ENCODE results near the gene GATA2. TPM values are rescaled to one million over a fixed set of nuclear protein-coding genes. Genes with fewer than 3 reads are reported as not detected.

GATA2 gene
- total RNA-seq, 1 experiment from 2014 or later = 18.6 TPM

DNA sequence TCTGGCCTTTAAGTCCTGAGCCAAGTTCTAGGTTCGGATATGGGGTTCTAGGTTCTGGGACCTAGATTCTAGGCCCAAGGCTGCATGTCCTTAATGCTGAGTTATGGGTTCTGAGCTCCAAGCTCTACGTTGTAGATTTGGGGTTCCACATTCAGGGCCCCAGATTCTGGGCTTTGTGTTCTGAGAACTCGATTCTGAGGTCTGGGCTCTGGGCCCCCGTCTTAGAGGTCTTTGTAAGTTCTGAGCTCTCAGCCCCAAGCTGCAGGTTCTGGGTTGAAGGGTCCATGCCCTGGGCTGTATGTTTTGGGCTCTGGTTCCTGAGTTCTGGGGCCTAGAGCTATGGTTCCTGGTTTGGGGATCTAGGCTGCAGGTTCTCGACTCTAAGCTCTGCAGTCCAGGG, 16.3 kb downstream of the GATA2 start:
- Histone ChIP-seq H3K9me3 (ENCODE audit: control insufficient read depth in 1 of 2, insufficient read depth in 1 of 2, low read depth in 1 of 2, low read length in 2 of 2) (no peaks in the 10 kb centered on the region), H3K79me2 (ENCODE audit: insufficient read depth, low read length) (no peaks in the 10 kb centered on the region), H2AFZ (ENCODE audit: low read depth, low read length, poor library complexity, severe bottlenecking) (no peak overlapping the region), H3K9ac (ENCODE audit: low read length) (no peak overlapping the region), H3K36me3 (ENCODE audit: control insufficient read depth in 1 of 2, insufficient read depth in 2 of 2, low read length in 2 of 2) (peaks cover 0 to 3% of the 10 kb centered on the region in 2 experiments; a peak in 1 of 4 replicates), H3K4me1 (ENCODE audit: control insufficient read depth in 1 of 2, insufficient read depth in 2 of 2, low read length in 2 of 2) (no peaks in the 10 kb centered on the region), H4K20me1 (ENCODE audit: insufficient read depth) (no peaks in the 10 kb centered on the region), H3K4me2 (ENCODE audit: low read length) (no peak overlapping the region), H3K9me2 (ENCODE audit: insufficient read depth) (no peaks in the 10 kb centered on the region), H3K4me3 (replicated peaks in 1 of 2; ENCODE audit: low read depth in 1 of 2, low read length in 2 of 2) (no peak overlapping the region), H3K27me3 (ENCODE audit: insufficient read depth, low read length) (no peaks in the 10 kb centered on the region; the same call in 1 of the 2 replicates), H3K27ac (ENCODE audit: low read depth, low read length) (no peak overlapping the region)
- CTCF ChIA-PET = no interaction called here
- intact Hi-C loops (cut with micrococcal nuclease) = no loop called here
- POLR2A ChIA-PET = no interaction called here
- no peak for DNase-seq (ENCODE audit: low read depth, low spot score)
- no TSS peak for BruUV-seq (replicated peaks)
- TF ChIP-seq ZNF274 (IDR thresholded peaks at IDR 0.05; ENCODE audit: low read depth, low read length) (no peak), POLR2A (IDR thresholded peaks at IDR 0.05; ENCODE audit: borderline replicate concordance, extremely low read depth, insufficient read depth, insufficient read length) (no peak), SIN3A (IDR thresholded peaks at IDR 0.05; ENCODE audit: low read depth) (no peak), SRF (IDR thresholded peaks at IDR 0.05; ENCODE audit: low read depth) (no peak), ELF1 (IDR thresholded peaks at IDR 0.05; ENCODE audit: borderline replicate concordance, low read depth) (no peak), CBX3 (IDR thresholded peaks at IDR 0.05; ENCODE audit: low read depth) (no peak), CTCF (IDR thresholded peaks at IDR 0.05 in 2 of 3, conservative IDR thresholded peaks at IDR 0.05 in 1 of 3; ENCODE audit: borderline replicate concordance in 1 of 3, insufficient read depth in 1 of 3, low read depth in 2 of 3, low read length in 2 of 3) (no peak), ATF3 (IDR thresholded peaks at IDR 0.05) (no peak)
- no peak for ATAC-seq
- RAD21 ChIA-PET (ENCODE audit: low non-redundant PET in 1 of 2, low total read pairs in 2 of 2, uncharacterized antibody in 2 of 2, unreplicated experiment in 2 of 2) = no interaction called here

DNA sequence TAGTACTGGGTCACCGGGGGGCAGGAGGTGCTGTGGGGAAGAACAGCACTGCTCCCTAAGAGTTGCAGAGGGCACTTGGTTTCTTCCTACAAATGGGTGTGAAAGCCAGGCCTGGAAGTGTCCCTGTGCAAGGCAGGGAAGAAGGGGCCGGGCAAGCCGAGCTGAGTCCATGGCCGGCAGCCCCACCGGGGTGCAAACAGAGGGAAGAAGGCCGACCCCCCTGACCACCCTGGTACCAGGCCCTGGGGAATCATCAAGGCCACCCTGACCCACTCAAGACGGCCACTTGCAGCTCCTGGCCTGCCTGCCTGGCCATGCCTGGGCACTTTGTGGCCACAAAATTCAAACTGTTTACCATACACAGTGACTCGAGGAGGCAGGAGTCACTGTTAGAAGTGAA, 17.6 kb downstream of the GATA2 start:
- Histone ChIP-seq H3K36me3 (ENCODE audit: control insufficient read depth in 1 of 2, insufficient read depth in 2 of 2, low read length in 2 of 2) (no peaks in the 10 kb centered on the region; a peak in 1 of 4 replicates), H3K4me3 (replicated peaks in 1 of 2; ENCODE audit: low read depth in 1 of 2, low read length in 2 of 2) (no peak overlapping the region), H3K27me3 (ENCODE audit: insufficient read depth, low read length) (no peaks in the 10 kb centered on the region; the same call in 1 of the 2 replicates), H3K4me1 (ENCODE audit: control insufficient read depth in 1 of 2, insufficient read depth in 2 of 2, low read length in 2 of 2) (no peaks in the 10 kb centered on the region), H4K20me1 (ENCODE audit: insufficient read depth) (no peaks in the 10 kb centered on the region), H3K9me3 (ENCODE audit: control insufficient read depth in 1 of 2, insufficient read depth in 1 of 2, low read depth in 1 of 2, low read length in 2 of 2) (no peaks in the 10 kb centered on the region), H3K4me2 (ENCODE audit: low read length) (no peak overlapping the region), H3K9ac (ENCODE audit: low read length) (no peak overlapping the region), H2AFZ (ENCODE audit: low read depth, low read length, poor library complexity, severe bottlenecking) (no peak overlapping the region), H3K27ac (ENCODE audit: low read depth, low read length) (no peak overlapping the region), H3K79me2 (ENCODE audit: insufficient read depth, low read length) (no peaks in the 10 kb centered on the region), H3K9me2 (ENCODE audit: insufficient read depth) (no peaks in the 10 kb centered on the region)
- ChIA-PET CTCF (no interaction called here), RAD21 (ENCODE audit: low non-redundant PET in 1 of 2, low total read pairs in 2 of 2, uncharacterized antibody in 2 of 2, unreplicated experiment in 2 of 2) (no interaction called here), POLR2A (no interaction called here)
- no TSS peak for BruUV-seq (replicated peaks)
- no peak for DNase-seq (ENCODE audit: low read depth, low spot score)
- no peak for ATAC-seq
- intact Hi-C loops (cut with micrococcal nuclease) = no loop called here
- TF ChIP-seq EGR1 (IDR thresholded peaks at IDR 0.05; ENCODE audit: low read depth) (no peak), YY1 (IDR thresholded peaks at IDR 0.05; ENCODE audit: extremely low read depth, insufficient replicate concordance, low read depth, low read length) (no peak), JUND (IDR thresholded peaks at IDR 0.05) (no peak), POLR2AphosphoS5 (IDR thresholded peaks at IDR 0.05; ENCODE audit: low read depth, low read length) (no peak), CEBPB (IDR thresholded peaks at IDR 0.05; ENCODE audit: low read depth) (no peak), ZBTB33 (IDR thresholded peaks at IDR 0.05; ENCODE audit: extremely low read depth, insufficient replicate concordance, low read length) (no peak), ZFX (IDR thresholded peaks at IDR 0.05) (no peak), FOSL1 (IDR thresholded peaks at IDR 0.05; ENCODE audit: low read depth) (no peak), ZNF274 (IDR thresholded peaks at IDR 0.05; ENCODE audit: low read depth, low read length) (no peak), CTCF (IDR thresholded peaks at IDR 0.05 in 2 of 3, conservative IDR thresholded peaks at IDR 0.05 in 1 of 3; ENCODE audit: borderline replicate concordance in 1 of 3, insufficient read depth in 1 of 3, low read depth in 2 of 3, low read length in 2 of 3) (no peak)
